H9 (cell line): ENCODE measurements around the gene GLIS2. TPM values are rescaled to one million over a fixed set of nuclear protein-coding genes. Genes with fewer than 3 reads are reported as not detected.

ENCODE experiments used
- DNase-seq: peaks from one replicate; pipeline ENCODE4 v3.0.0-alpha.2; 2017
- H2AFZ ChIP-seq: one replicate; pipeline ENCODE4 v1.6.1; 2013; ENCODE audit warnings: mild to moderate bottlenecking, low read length, control low read depth, moderate library complexity
- H2AK5ac ChIP-seq: 2 replicates; pipeline ENCODE4 v1.6.1; 2013; ENCODE audit warnings: low read length, control low read depth, mixed read lengths; ENCODE audit not compliant: insufficient read length
- H2BK120ac ChIP-seq: one replicate; pipeline ENCODE4 v1.6.1; 2013; ENCODE audit warnings: low read depth, mild to moderate bottlenecking, low read length, control low read depth, inconsistent platforms; ENCODE audit not compliant: poor library complexity, severe bottlenecking
- H2BK12ac ChIP-seq: 2 replicates; pipeline ENCODE4 v1.6.1; 2013; ENCODE audit warnings: low read length, control low read depth, mixed read lengths, low read depth; ENCODE audit not compliant: insufficient read length
- H2BK15ac ChIP-seq: 2 replicates; pipeline ENCODE4 v1.6.1; 2013; ENCODE audit warnings: low read depth, low read length, control low read depth
- H2BK20ac ChIP-seq: one replicate; pipeline ENCODE4 v1.6.1; 2013; ENCODE audit warnings: low read depth, mild to moderate bottlenecking, low read length, control low read depth, inconsistent platforms; ENCODE audit not compliant: poor library complexity, severe bottlenecking
- H2BK5ac ChIP-seq: 2 replicates; pipeline ENCODE4 v1.6.1; 2013; ENCODE audit warnings: low read length, control low read depth, mixed read lengths; ENCODE audit not compliant: insufficient read length
- H3K14ac ChIP-seq: 2 replicates; pipeline ENCODE4 v1.6.1; 2013; ENCODE audit warnings: low read length, control low read depth; ENCODE audit not compliant: insufficient read depth
- H3K18ac ChIP-seq: 2 replicates; pipeline ENCODE4 v1.6.1; 2013; ENCODE audit warnings: low read depth, mild to moderate bottlenecking, mixed read lengths, low read length, control low read depth; ENCODE audit not compliant: insufficient read length
- H3K23ac ChIP-seq: 2 replicates; pipeline ENCODE4 v1.6.1; 2013; ENCODE audit warnings: low read length, control low read depth, mixed read lengths, low read depth; ENCODE audit not compliant: insufficient read length
- H3K23me2 ChIP-seq: 2 replicates; pipeline ENCODE4 v1.6.1; 2013; ENCODE audit warnings: low read depth, mild to moderate bottlenecking, mixed read lengths, low read length, control low read depth; ENCODE audit not compliant: insufficient read length, poor library complexity, severe bottlenecking
- H3K27ac ChIP-seq: 2 replicates; pipeline ENCODE4 v1.5.1; 2013; ENCODE audit warnings: low read length, control low read depth, mixed read lengths, low read depth; ENCODE audit not compliant: insufficient read length
- H3K27me3 ChIP-seq: 2 replicates; pipeline ENCODE4 v1.6.1; 2013; ENCODE audit warnings: low read length, control low read depth, inconsistent platforms; ENCODE audit not compliant: insufficient read depth
- H3K4ac ChIP-seq: 2 replicates; pipeline ENCODE4 v1.6.1; 2013; ENCODE audit warnings: low read depth, mild to moderate bottlenecking, control low read depth, inconsistent platforms, low read length, moderate library complexity
- H3K4me1 ChIP-seq: 2 replicates; pipeline ENCODE4 v1.6.1; 2013; ENCODE audit warnings: low read length, control low read depth, inconsistent platforms; ENCODE audit not compliant: insufficient read depth
- H3K4me2 ChIP-seq: 2 replicates; pipeline ENCODE4 v1.6.1; 2013; ENCODE audit warnings: low read length, control low read depth, mixed read lengths; ENCODE audit not compliant: insufficient read length, insufficient read depth
- H3K56ac ChIP-seq: 2 replicates; pipeline ENCODE4 v1.6.1; 2013; ENCODE audit warnings: low read depth, mild to moderate bottlenecking, mixed read lengths, low read length, control low read depth; ENCODE audit not compliant: insufficient read length
- H3K79me1 ChIP-seq: 2 replicates; pipeline ENCODE4 v1.6.1; 2013; ENCODE audit warnings: low read depth, mild to moderate bottlenecking, moderate library complexity, low read length, control low read depth, inconsistent platforms; ENCODE audit not compliant: insufficient read depth, poor library complexity, severe bottlenecking
- H3K79me2 ChIP-seq: 2 replicates; pipeline ENCODE4 v1.6.1; 2013; ENCODE audit warnings: low read length, control low read depth, inconsistent platforms; ENCODE audit not compliant: insufficient read depth
- H3K9ac ChIP-seq: 2 replicates; pipeline ENCODE4 v1.6.1; 2013; ENCODE audit warnings: low read length, control low read depth, mixed read lengths; ENCODE audit not compliant: insufficient read length; ENCODE audit errors: extremely low read depth
- H3K9me3 ChIP-seq: one replicate; pipeline ENCODE4 v1.6.1; 2013; ENCODE audit warnings: low read depth, low read length, inconsistent platforms; ENCODE audit not compliant: control insufficient read depth
- H3T11ph ChIP-seq: one replicate; pipeline ENCODE4 v1.6.1; 2013; ENCODE audit warnings: mild to moderate bottlenecking, low read length, control low read depth, inconsistent platforms
- H4K20me1 ChIP-seq: one replicate; pipeline ENCODE4 v1.6.1; 2013; ENCODE audit not compliant: control insufficient read depth, insufficient read length, insufficient read depth
- H4K5ac ChIP-seq: 2 replicates; pipeline ENCODE4 v1.6.1; 2013; ENCODE audit warnings: low read depth, mild to moderate bottlenecking, mixed read lengths, low read length, control low read depth; ENCODE audit not compliant: insufficient read length
- H4K8ac ChIP-seq: replicated peaks from 2 replicates; pipeline ENCODE4 v1.6.1; 2013; ENCODE audit warnings: low read length, control low read depth, mixed read lengths, low read depth; ENCODE audit not compliant: insufficient read length
- H4K91ac ChIP-seq: 2 replicates; pipeline ENCODE4 v1.6.1; 2013; ENCODE audit warnings: low read depth, mild to moderate bottlenecking, moderate library complexity, mixed read lengths, low read length, control low read depth; ENCODE audit not compliant: insufficient read length
- H3K27ac Mint-ChIP-seq, 3 experiments: 2 replicates in 2 of 3; 3 replicates in 1 of 3; pipeline ENCODE4 v1.8.0; 2020 to 2021; ENCODE audit warnings: mixed read lengths in 3 of 3, mild to moderate bottlenecking in 1 of 3, moderate library complexity in 1 of 3
- H3K27me3 Mint-ChIP-seq: 2 replicates; pipeline ENCODE4 v1.8.0; 2021; ENCODE audit warnings: low read depth, mild to moderate bottlenecking, moderate library complexity, mixed read lengths
- H3K36me3 Mint-ChIP-seq, 3 experiments: 2 replicates in 2 of 3; 3 replicates in 1 of 3; pipeline ENCODE4 v1.8.0; 2020 to 2021; ENCODE audit warnings: low read depth in 3 of 3, mixed read lengths in 3 of 3; ENCODE audit not compliant: insufficient read depth in 1 of 3
- H3K4me1 Mint-ChIP-seq, 2 experiments: 2 replicates each; pipeline ENCODE4 v1.8.0; 2020; ENCODE audit warnings: mixed read lengths in 2 of 2
- H3K4me3 Mint-ChIP-seq, 2 experiments: 2 replicates in 1 of 2; 3 replicates in 1 of 2; pipeline ENCODE4 v1.8.0; 2020 to 2021; ENCODE audit warnings: mild to moderate bottlenecking in 2 of 2, mixed read lengths in 2 of 2, moderate library complexity in 1 of 2
- H3K9me3 Mint-ChIP-seq, 2 experiments: 2 replicates in 1 of 2; 3 replicates in 1 of 2; pipeline ENCODE4 v1.8.0; 2020; ENCODE audit warnings: mild to moderate bottlenecking in 2 of 2, mixed read lengths in 2 of 2, moderate library complexity in 1 of 2
- CTCF ChIP-seq: fragments of 200-600 bp; sonication (generic); conservative IDR thresholded peaks from 3 replicates; pipeline ENCODE4 v1.8.0; 2021; ENCODE audit warnings: antibody characterized with exemption, mild to moderate bottlenecking
- WGBS: extraction: QIAGEN DNeasy Blood & Tissue Kit; methylation state at CpG from one replicate; pipeline ENCODE4 v1.1.7; 2013; ENCODE audit warnings: missing lambda C conversion rate, low lambda C conversion rate, mixed read lengths; ENCODE audit not compliant: insufficient read length; ENCODE audit errors: extremely low coverage; 5-methylcytosine and 5-hydroxymethylcytosine counted together
- total RNA-seq: library from RNA; stranded (reverse); gene quantifications from 2 replicates; pipeline ENCODE4 v1.2.1, GENCODE V29; 2021

GLIS2 gene
- total RNA-seq, 1 experiment from 2014 or later: 14.3 TPM

- H3K14ac ChIP-seq: peak overlapping the region; percentile 51; the same call in 1 of the 2 replicates
- no peak overlapping the region for H2AK5ac ChIP-seq
- Mint-ChIP-seq H3K4me1 (peaks cover 14 to 39% of the 10 kb centered on the region in 2 experiments), H3K27me3 (peaks cover 30% of the 10 kb centered on the region), H3K4me3 (peak overlapping the region; percentile 73 to 96), H3K27ac (peak overlapping the region; percentile 67 to 94 (median 77); a peak in 6 of 7 replicates), H3K9me3 (peaks cover 0 to 3% of the 10 kb centered on the region in 2 experiments; a peak in 2 of 5 replicates), H3K36me3 (0 out of 7 replicates have a peak, but pooled peaks cover 0 to 2% (median 0%) of the 10 kb centered on the region in 3 experiments)
- TF ChIP-seq CTCF: no peak
- H2BK20ac ChIP-seq: no peak overlapping the region
- H3K4ac ChIP-seq: no peak overlapping the region; the same call in 1 of the 2 replicates
- no peak overlapping the region for H2BK12ac ChIP-seq
- peaks cover 4% of the 10 kb centered on the region; the same call in 1 of the 2 replicates for H3K79me2 ChIP-seq
- H3K18ac ChIP-seq: peak overlapping the region; percentile 21
- H3K4me1 ChIP-seq: 0 out of 2 replicates have a peak, but pooled peaks cover 3% of the 10 kb centered on the region
- H3K23ac ChIP-seq: no peak overlapping the region
- H3K9me3 ChIP-seq: no peaks in the 10 kb centered on the region
- no peak overlapping the region for H4K91ac ChIP-seq
- no peak overlapping the region for H3T11ph ChIP-seq
- no peaks in the 10 kb centered on the region for H3K79me1 ChIP-seq
- H3K27ac ChIP-seq: no peak overlapping the region
- H3K9ac ChIP-seq: no peak overlapping the region
- H3K56ac ChIP-seq: no peak overlapping the region
- H3K4me2 ChIP-seq: peak overlapping the region; percentile 48
- H3K27me3 ChIP-seq: no peaks in the 10 kb centered on the region; the same call in 1 of the 2 replicates
- H4K5ac ChIP-seq: no peak overlapping the region
- no peaks in the 10 kb centered on the region for H4K20me1 ChIP-seq
- WGBS: no CpG with 5 or more reads among the region's 33 CpGs
- no peak overlapping the region for H2BK5ac ChIP-seq
- peak; percentile 66 for DNase-seq
- no peak overlapping the region for H2BK15ac ChIP-seq
- no peak overlapping the region for H4K8ac ChIP-seq
- H2BK120ac ChIP-seq: no peak overlapping the region
- peaks cover 12% of the 10 kb centered on the region for H3K23me2 ChIP-seq
- no peak overlapping the region for H2AFZ ChIP-seq
These were observed 1.2 kb upstream of the GLIS2 start for GRCh38 chr16:4314532-4315185.
